Neuronal stem cell (in vitro differentiated cells): ENCODE measurements around the gene MYG1.

Experiments
- DNase-seq: peaks from one replicate; pipeline ENCODE4 v3.0.0-alpha.2; 2013; ENCODE audit warnings: low spot score
- H2AFZ ChIP-seq: one replicate; pipeline ENCODE4 v1.6.1; 2013; ENCODE audit warnings: mild to moderate bottlenecking, low read length, inconsistent platforms
- H2AK5ac ChIP-seq: 2 replicates; pipeline ENCODE4 v1.6.1; 2013; ENCODE audit warnings: low read depth, mild to moderate bottlenecking, inconsistent platforms, low read length, moderate library complexity, mixed read lengths
- H2BK120ac ChIP-seq: 2 replicates; pipeline ENCODE4 v1.6.1; 2013; ENCODE audit warnings: low read depth, mild to moderate bottlenecking, inconsistent platforms, low read length, moderate library complexity, mixed read lengths
- H2BK12ac ChIP-seq: one replicate; pipeline ENCODE4 v1.6.1; 2013; ENCODE audit warnings: low read length, inconsistent platforms
- H2BK15ac ChIP-seq: 2 replicates; pipeline ENCODE4 v1.6.1; 2013; ENCODE audit warnings: mild to moderate bottlenecking, low read length, inconsistent platforms, mixed read lengths
- H2BK5ac ChIP-seq: one replicate; pipeline ENCODE4 v1.6.1; 2013; ENCODE audit warnings: inconsistent platforms, mild to moderate bottlenecking, low read length, moderate library complexity
- H3K14ac ChIP-seq: one replicate; pipeline ENCODE4 v1.6.1; 2013; ENCODE audit warnings: low read length, inconsistent platforms
- H3K18ac ChIP-seq: 2 replicates; pipeline ENCODE4 v1.6.1; 2013; ENCODE audit warnings: low read length, inconsistent platforms
- H3K23ac ChIP-seq: 2 replicates; pipeline ENCODE4 v1.6.1; 2013; ENCODE audit warnings: low read depth, mild to moderate bottlenecking, mixed read lengths, low read length, inconsistent platforms; ENCODE audit not compliant: poor library complexity
- H3K27ac ChIP-seq: replicated peaks from 3 replicates; pipeline ENCODE4 v1.5.1; 2013; ENCODE audit warnings: low read length, inconsistent platforms
- H3K27me3 ChIP-seq, 3 experiments: 2 replicates each; pipeline ENCODE4 v1.6.1; 2013; ENCODE audit warnings: low read length in 3 of 3, mild to moderate bottlenecking in 2 of 3, inconsistent platforms in 1 of 3, low read depth in 1 of 3, mixed read lengths in 1 of 3, moderate library complexity in 1 of 3; ENCODE audit not compliant: control insufficient read depth in 3 of 3, insufficient read depth in 3 of 3
- H3K36me3 ChIP-seq, 2 donors: replicated peaks in 1 of 2; 2 replicates each; pipeline ENCODE4 v1.6.1; 2013; ENCODE audit warnings: low read length in 2 of 2; ENCODE audit not compliant: control insufficient read depth in 2 of 2, insufficient read depth in 2 of 2
- H3K4ac ChIP-seq: 2 replicates; pipeline ENCODE4 v1.6.1; 2013; ENCODE audit warnings: inconsistent platforms, mild to moderate bottlenecking, low read length, moderate library complexity
- H3K4me1 ChIP-seq, 2 donors: 1 replicate in 1 of 2; 2 replicates in 1 of 2; pipeline ENCODE4 v1.6.1; 2013; ENCODE audit warnings: low read length in 2 of 2, low read depth in 1 of 2; ENCODE audit not compliant: control insufficient read depth in 2 of 2, insufficient read depth in 1 of 2
- H3K4me2 ChIP-seq: one replicate; pipeline ENCODE4 v1.6.1; 2013; ENCODE audit warnings: mild to moderate bottlenecking, low read length, inconsistent platforms; ENCODE audit not compliant: insufficient read depth, poor library complexity, severe bottlenecking
- H3K4me3 ChIP-seq, 2 donors: 2 replicates each; pipeline ENCODE4 v1.5.1; 2013; ENCODE audit warnings: low read length in 2 of 2, mild to moderate bottlenecking in 2 of 2, inconsistent platforms in 1 of 2, moderate library complexity in 1 of 2
- H3K79me1 ChIP-seq: one replicate; pipeline ENCODE4 v1.6.1; 2013; ENCODE audit warnings: low read depth, mild to moderate bottlenecking, inconsistent platforms, low read length, moderate library complexity
- H3K9ac ChIP-seq: one replicate; pipeline ENCODE4 v1.6.1; 2013; ENCODE audit warnings: mild to moderate bottlenecking, low read depth, low read length, inconsistent platforms; ENCODE audit not compliant: poor library complexity
- H3K9me3 ChIP-seq, 2 donors: replicated peaks in 1 of 2; 2 replicates each; pipeline versions ENCODE3 to v1.6.1; 2013; ENCODE audit warnings: low read length in 2 of 2, mild to moderate bottlenecking in 2 of 2, inconsistent platforms in 1 of 2, low read depth in 1 of 2, mixed read lengths in 1 of 2, moderate library complexity in 1 of 2; ENCODE audit not compliant: control insufficient read depth in 2 of 2, insufficient read depth in 1 of 2
- H4K8ac ChIP-seq: one replicate; pipeline ENCODE4 v1.6.1; 2013; ENCODE audit warnings: low read depth, mild to moderate bottlenecking, inconsistent platforms, low read length, moderate library complexity
- H4K91ac ChIP-seq: one replicate; pipeline ENCODE4 v1.6.1; 2013; ENCODE audit warnings: low read length, low read depth, mild to moderate bottlenecking, inconsistent platforms; ENCODE audit not compliant: poor library complexity
- WGBS, 2 donors: extraction: QIAGEN DNeasy Blood & Tissue Kit; methylation state at CpG; one replicate each; pipeline ENCODE4 v1.1.7; 2013; ENCODE audit warnings: missing lambda C conversion rate in 2 of 2, mixed read lengths in 1 of 2; ENCODE audit not compliant: insufficient read length in 2 of 2, insufficient replicate concordance in 1 of 2; ENCODE audit errors: extremely low coverage in 2 of 2; 5-methylcytosine and 5-hydroxymethylcytosine counted together

Gene MYG1

DNA sequence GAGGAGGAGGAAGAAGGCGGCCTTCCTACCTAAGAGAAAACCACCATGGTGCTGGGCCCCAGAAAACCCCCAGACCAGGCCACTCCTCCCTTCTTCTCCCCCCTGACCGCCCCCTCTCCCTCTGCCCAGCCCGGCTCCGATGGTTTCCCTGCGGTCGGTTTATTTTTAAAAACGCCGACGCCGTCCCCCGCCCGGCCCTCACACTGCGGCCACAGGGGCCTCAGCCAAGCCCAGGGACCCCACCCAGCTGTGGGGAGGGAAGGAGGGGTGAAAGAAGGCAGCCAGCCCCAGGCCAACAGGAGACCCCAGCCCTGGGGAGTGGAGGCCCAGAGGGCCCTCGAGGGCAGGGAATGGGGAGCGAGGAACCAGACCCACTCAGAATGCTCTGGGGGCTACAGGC lies 33.2 kb downstream of the MYG1 start:
- H4K8ac ChIP-seq = no peak overlapping the region
- H3K27me3 ChIP-seq = peaks cover 0 to 82% (median 6%) of the 10 kb centered on the region in 3 experiments
- H3K23ac ChIP-seq = no peak overlapping the region
- H2AFZ ChIP-seq = no peak overlapping the region
- no peak overlapping the region for H2BK120ac ChIP-seq
- WGBS, 2 donors = no CpG with 5 or more reads among the region's 15 CpGs
- no peak overlapping the region for H2BK12ac ChIP-seq
- H3K9ac ChIP-seq = no peak overlapping the region
- H3K36me3 ChIP-seq = no peaks in the 10 kb centered on the region
- H2AK5ac ChIP-seq = no peak overlapping the region
- H3K27ac ChIP-seq = no peak overlapping the region
- no peak overlapping the region for H3K4ac ChIP-seq
- H3K4me1 ChIP-seq = peaks cover 5 to 27% of the 10 kb centered on the region in 2 donors
- H4K91ac ChIP-seq = no peak overlapping the region
- H3K4me2 ChIP-seq = no peak overlapping the region
- no peaks in the 10 kb centered on the region for H3K9me3 ChIP-seq
- H2BK15ac ChIP-seq = peak overlapping the region; percentile 62
- no peak for DNase-seq
- no peak overlapping the region for H2BK5ac ChIP-seq
- H3K14ac ChIP-seq = no peak overlapping the region
- H3K79me1 ChIP-seq = no peaks in the 10 kb centered on the region
- H3K4me3 ChIP-seq = no peak overlapping the region
- H3K18ac ChIP-seq = no peak overlapping the region

DNA sequence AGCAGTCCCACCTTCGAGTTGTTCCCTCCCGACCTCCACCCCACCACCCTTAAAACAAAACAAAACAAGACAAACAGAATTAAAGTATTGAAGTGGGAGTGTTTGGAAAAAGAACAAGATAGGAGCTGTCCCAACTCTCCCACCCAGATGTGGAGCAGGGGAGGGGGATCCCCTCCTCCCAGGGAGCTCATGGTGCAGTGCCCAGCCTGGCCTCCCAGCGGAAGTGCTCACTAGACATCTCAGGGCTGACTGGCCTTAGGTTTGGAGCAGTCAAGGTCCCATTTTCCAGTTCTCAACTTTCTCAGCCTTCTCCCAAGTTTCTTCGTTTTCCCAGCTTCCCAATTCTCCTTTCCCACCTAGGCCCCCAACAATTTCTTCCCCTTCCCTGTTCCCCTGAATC lies 33.8 kb downstream of the MYG1 start:
- no CpG with 5 or more reads among the region's 4 CpGs for WGBS, 2 donors

DNA sequence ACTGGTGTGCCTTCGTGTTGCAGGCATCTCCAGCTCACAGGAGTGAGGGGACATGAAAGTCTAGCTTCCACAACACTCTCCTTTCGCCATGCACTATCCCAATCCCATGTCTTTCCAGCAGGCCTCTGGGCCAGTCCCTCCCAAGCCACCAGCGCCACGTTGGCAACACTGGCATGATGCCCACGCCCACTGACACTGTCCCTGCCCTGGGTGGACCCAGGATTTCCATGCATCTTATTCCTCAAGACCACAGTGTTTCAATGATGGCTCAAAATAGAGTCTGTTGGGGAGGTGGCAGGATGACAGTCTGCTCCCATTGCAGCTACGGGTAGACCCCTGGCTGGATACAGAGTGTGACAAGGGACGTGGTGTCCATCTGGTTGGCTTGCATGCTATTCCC lies 34.4 kb downstream of the MYG1 start:
- Histone ChIP-seq H2BK15ac (peak overlapping the region; percentile 82), H3K4me1 (peaks cover 5 to 33% of the 10 kb centered on the region in 2 donors), H3K9me3 (no peaks in the 10 kb centered on the region), H3K27me3 (peaks cover 0 to 84% (median 2%) of the 10 kb centered on the region in 3 experiments), H3K9ac (no peak overlapping the region), H2AFZ (no peak overlapping the region), H4K8ac (peak overlapping the region; percentile 30), H3K36me3 (no peaks in the 10 kb centered on the region), H2BK5ac (peak overlapping the region; percentile 57), H3K4ac (peak overlapping the region; percentile 53), H3K4me2 (no peak overlapping the region), H3K27ac (no peak overlapping the region), H2AK5ac (peak overlapping the region; percentile 78), H2BK120ac (peak overlapping the region; percentile 81), H4K91ac (no peak overlapping the region), H3K4me3 (no peak overlapping the region), H3K14ac (peak overlapping the region; percentile 85), H2BK12ac (peak overlapping the region; percentile 77), H3K23ac (peak overlapping the region; percentile 94), H3K18ac (peak overlapping the region; percentile 51), H3K79me1 (no peaks in the 10 kb centered on the region)
- no CpG with 5 or more reads among the region's 7 CpGs for whole genome bisulfite sequencing, 2 donors
- no peak for DNase-seq

More for the DNA sequence above, 33.8 kb downstream of the MYG1 start:
- Histone ChIP-seq H3K9ac (no peak overlapping the region), H3K36me3 (no peaks in the 10 kb centered on the region), H3K14ac (peak overlapping the region; percentile 85), H2BK12ac (peak overlapping the region; percentile 77), H2BK15ac (no peak overlapping the region), H4K8ac (no peak overlapping the region), H3K4me1 (peaks cover 5 to 28% of the 10 kb centered on the region in 2 donors), H3K4me2 (no peak overlapping the region), H4K91ac (no peak overlapping the region), H3K4ac (no peak overlapping the region), H2BK120ac (no peak overlapping the region), H3K27ac (no peak overlapping the region), H3K79me1 (no peaks in the 10 kb centered on the region), H3K27me3 (peaks cover 0 to 82% (median 4%) of the 10 kb centered on the region in 3 experiments), H3K9me3 (no peaks in the 10 kb centered on the region), H3K4me3 (no peak overlapping the region), H2AFZ (no peak overlapping the region), H3K23ac (no peak overlapping the region), H2BK5ac (peak overlapping the region; percentile 57), H3K18ac (peak overlapping the region; percentile 58), H2AK5ac (peak overlapping the region; percentile 78)
- no peak for DNase-seq

GRCh38 chr12:53334822-53335221 lies 35.3 kb downstream of the MYG1 start:
- Histone ChIP-seq H3K9ac (no peak overlapping the region), H2BK15ac (peak overlapping the region; percentile 60), H4K91ac (no peak overlapping the region), H3K23ac (peak overlapping the region; percentile 46), H3K27me3 (peaks cover 0 to 82% (median 0%) of the 10 kb centered on the region in 3 experiments), H3K18ac (peak overlapping the region; percentile 76), H3K27ac (no peak overlapping the region), H2BK5ac (peak overlapping the region; percentile 70), H3K9me3 (no peaks in the 10 kb centered on the region), H3K4me3 (no peak overlapping the region), H3K79me1 (no peaks in the 10 kb centered on the region), H3K36me3 (no peaks in the 10 kb centered on the region), H2BK12ac (no peak overlapping the region), H3K14ac (no peak overlapping the region), H3K4ac (no peak overlapping the region), H3K4me2 (no peak overlapping the region), H3K4me1 (peaks cover 5 to 34% of the 10 kb centered on the region in 2 donors), H4K8ac (no peak overlapping the region), H2AK5ac (peak overlapping the region; percentile 30), H2BK120ac (peak overlapping the region; percentile 22), H2AFZ (peak overlapping the region; percentile 26)
- no peak for DNase-seq
- no CpG with 5 or more reads among the region's 8 CpGs for WGBS, 2 donors
